HFF-Myc (cell line): ENCODE measurements around the gene ANKUB1.
"Not testable (repeated sequence)": the region's sequence is repeated elsewhere in the genome, so short reads cannot be mapped to it uniquely, and the experiment has no call there.

Source experiments
- DNase-seq: peaks from one replicate; pipeline ENCODE4 v3.0.0-alpha.2; 2011; ENCODE audit warnings: low read depth; ENCODE audit errors: extremely low read depth
- H3K4me3 ChIP-seq: replicated peaks from 2 replicates; pipeline ENCODE4 v1.5.1; 2011; ENCODE audit warnings: low read depth, mild to moderate bottlenecking, control low read depth, low read length
- CTCF ChIP-seq: IDR thresholded peaks from 2 replicates; pipeline ENCODE4 v1.5.1; 2012; ENCODE audit warnings: mild to moderate bottlenecking, low read depth, low read length, control low read depth; ENCODE audit errors: missing control alignments

The ANKUB1 gene, protein sequence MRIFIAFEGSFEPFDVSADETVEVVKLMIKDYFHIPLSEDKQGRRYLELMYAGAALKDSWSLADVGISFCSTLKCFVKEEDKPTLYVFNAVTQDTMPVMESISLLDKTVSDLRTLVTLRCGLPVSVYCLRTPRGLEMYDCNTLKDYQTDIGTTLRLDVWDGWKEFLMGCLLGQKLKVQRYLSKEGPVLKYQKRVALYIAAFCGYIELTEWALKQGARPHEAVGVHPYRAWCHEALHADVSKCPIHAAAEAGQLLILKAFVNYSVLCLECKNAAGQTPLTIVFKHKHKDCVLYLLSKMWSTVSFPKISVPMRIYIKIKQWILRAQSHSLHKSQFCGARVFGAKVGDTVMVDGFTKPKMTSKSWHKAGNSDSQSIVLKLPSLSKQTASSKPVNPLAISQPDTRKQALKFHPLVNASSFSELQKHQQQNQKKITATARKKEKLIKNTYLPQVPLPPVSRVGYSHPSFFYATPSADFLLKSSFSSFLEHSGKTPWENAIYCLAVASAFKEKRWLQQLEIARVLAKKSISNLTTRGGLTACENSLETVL

DNA sequence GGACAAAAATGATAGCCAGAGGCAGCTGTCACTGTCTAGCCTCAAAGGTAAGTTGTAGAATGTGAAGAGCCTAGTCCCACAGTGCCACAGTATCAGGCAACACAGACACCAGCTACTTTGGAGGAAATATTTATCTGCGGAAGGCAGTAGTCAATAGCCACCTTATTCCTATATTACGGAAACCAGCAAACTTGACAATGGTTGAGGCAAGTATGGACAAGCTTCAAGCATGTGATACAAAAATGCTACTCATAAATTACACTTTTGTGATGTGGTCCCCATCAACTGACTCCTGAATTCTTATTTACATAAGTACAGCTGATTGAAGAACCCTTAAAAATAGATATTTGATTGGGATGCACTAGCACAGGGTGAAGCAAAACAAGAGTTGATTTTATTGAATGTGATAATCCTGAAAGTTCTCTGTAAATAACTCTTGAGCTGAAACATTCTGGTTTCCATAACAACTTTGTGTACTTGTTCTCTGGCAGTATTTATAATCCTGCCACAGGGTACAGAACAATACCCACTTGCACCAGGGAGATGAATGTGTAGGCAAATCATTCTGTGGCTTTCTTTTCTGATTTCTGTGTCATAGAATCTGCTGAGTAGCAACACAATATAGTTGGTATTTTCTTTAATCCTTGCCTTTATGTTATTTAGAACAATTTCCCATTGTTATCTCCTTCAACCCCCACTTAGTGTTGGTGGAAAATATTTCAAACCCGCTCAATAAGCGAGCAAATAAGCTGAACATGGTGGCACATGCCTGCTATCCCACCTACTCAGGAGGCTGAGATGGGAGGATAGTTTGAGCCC is at the start of gene ANKUB1:
ANKUB1 (minus strand) TSS at position 103 of the 819 bp plus-strand sequence. CDS start 188 bp downstream, outside the sequence.
- no peak for TF ChIP-seq CTCF
- no peak within 1 kb of the TSS for H3K4me3 ChIP-seq
- DNase-seq = no peak

GRCh38 chr3:149839896-149840295 is 47.5 kb upstream of the ANKUB1 start:
- H3K4me3 ChIP-seq = no peak overlapping the region
- TF ChIP-seq CTCF = no peak
- DNase-seq = no peak

DNA sequence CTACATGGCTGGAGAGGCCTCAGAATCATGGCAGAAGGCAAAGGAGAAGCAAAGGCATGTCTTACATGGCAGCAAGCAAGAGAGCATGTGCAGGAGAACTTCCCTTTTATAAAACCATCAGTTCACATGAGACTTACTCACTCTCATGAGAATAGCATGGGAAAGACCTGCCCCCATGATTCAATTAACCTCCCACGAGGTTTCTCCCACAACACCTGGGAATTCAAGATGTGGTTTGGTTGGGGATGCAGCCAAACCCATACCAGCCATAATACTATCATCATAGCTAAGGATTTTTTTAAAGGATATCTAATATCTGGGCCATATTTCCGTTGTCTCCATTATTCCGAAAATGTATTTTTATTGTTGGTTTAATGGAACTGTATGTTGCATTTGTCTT is 47.1 kb upstream of the ANKUB1 start:
- not testable (repeated sequence) for DNase-seq, H3K4me3 ChIP-seq

DNA sequence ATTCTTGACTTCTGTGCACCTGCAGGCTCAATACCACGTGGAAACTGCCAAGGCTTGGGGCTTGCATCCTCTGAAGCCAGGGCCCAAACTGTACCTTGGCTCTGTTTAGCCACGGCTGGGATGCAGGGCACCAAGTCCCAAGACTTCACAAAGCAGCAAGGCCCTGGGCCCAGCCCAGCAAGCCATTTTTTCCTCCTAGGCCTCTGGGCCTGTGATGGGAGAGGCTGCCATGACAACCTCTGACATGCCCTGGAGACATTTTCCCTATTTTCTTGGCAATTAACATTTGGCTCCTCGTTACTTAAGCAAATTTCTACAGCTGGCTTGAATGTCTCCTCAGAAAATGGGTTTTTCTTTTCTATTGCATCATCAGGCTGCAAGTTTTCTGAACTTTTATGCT is 46.1 kb upstream of the ANKUB1 start:
- not testable (repeated sequence) for H3K4me3 ChIP-seq, DNase-seq

- no peak overlapping the region for H3K4me3 ChIP-seq
- no peak for TF ChIP-seq CTCF
- DNase-seq = no peak
Measured at GRCh38 chr3:149833241-149833640, 40.9 kb upstream of the ANKUB1 start.

DNA sequence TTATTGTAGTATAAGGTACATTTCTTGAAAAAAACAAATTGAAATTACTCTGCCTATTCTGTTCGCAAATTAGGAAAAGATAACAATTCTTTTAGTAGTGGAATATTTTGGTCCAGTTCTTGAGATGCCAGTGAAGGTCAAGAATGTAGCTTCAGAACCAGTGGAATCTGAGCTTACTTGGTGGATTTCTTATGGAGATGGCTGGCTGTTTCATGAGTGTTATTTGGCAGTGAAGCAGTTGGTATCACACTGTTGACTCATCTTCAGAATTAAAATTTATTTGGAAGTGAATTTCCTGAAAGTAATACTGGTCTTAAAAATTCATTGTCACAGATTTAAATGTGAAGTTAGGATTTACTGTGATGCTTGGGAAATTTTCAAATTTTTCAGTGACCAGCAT is 39.7 kb upstream of the ANKUB1 start:
- TF ChIP-seq CTCF = no peak
- no peak overlapping the region for H3K4me3 ChIP-seq
- DNase-seq = no peak

- TF ChIP-seq CTCF = no peak
- no peak for DNase-seq
- H3K4me3 ChIP-seq = no peak overlapping the region
Measured at GRCh38 chr3:149831321-149831720, 39.0 kb upstream of the ANKUB1 start.
